GM23248 (cell line): Measurements from ENCODE around the gene HP. TPM values are rescaled to one million over a fixed set of nuclear protein-coding genes. Genes with fewer than 3 reads are reported as not detected.
"Not testable (repeated sequence)": the region's sequence is repeated elsewhere in the genome, so short reads cannot be mapped to it uniquely, and the experiment has no call there.

ENCODE experiments used
- DNase-seq: peaks from one replicate; pipeline ENCODE4 v3.0.0-alpha.2; 2015
- H2AFZ ChIP-seq: fragments of 200-600 bp; sonication (generic); 2 replicates; pipeline ENCODE4 v1.6.1; 2016; ENCODE audit warnings: antibody characterized with exemption
- H3F3A ChIP-seq: fragments of 200-600 bp; sonication (generic); 2 replicates; pipeline ENCODE4 v1.6.1; 2016; ENCODE audit warnings: mild to moderate bottlenecking, antibody characterized with exemption, mixed run types; ENCODE audit not compliant: insufficient read depth
- H3K27ac ChIP-seq: fragments of 200-600 bp; sonication (generic); 2 replicates; pipeline ENCODE4 v1.5.1; 2016; ENCODE audit warnings: mild to moderate bottlenecking
- H3K27me3 ChIP-seq: fragments of 200-600 bp; sonication (generic); replicated peaks from 2 replicates; pipeline ENCODE4 v1.6.1; 2016; ENCODE audit warnings: mild to moderate bottlenecking; ENCODE audit not compliant: insufficient read depth
- H3K36me3 ChIP-seq: fragments of 200-600 bp; sonication (generic); 2 replicates; pipeline ENCODE4 v1.6.1; 2016; ENCODE audit warnings: low read depth, mild to moderate bottlenecking
- H3K4me1 ChIP-seq: fragments of 200-600 bp; sonication (generic); 2 replicates; pipeline ENCODE4 v1.6.1; 2016; ENCODE audit warnings: mild to moderate bottlenecking; ENCODE audit not compliant: insufficient read depth
- H3K4me2 ChIP-seq: fragments of 200-600 bp; sonication (generic); one replicate; pipeline ENCODE4 v1.6.1; 2016; ENCODE audit warnings: mild to moderate bottlenecking; ENCODE audit not compliant: unreplicated experiment
- H3K4me3 ChIP-seq: fragments of 200-600 bp; sonication (generic); 2 replicates; pipeline ENCODE4 v1.5.1; 2016; ENCODE audit warnings: mild to moderate bottlenecking
- H3K79me2 ChIP-seq: fragments of 200-600 bp; sonication (generic); 2 replicates; pipeline ENCODE4 v1.6.1; 2016; ENCODE audit warnings: mild to moderate bottlenecking; ENCODE audit not compliant: insufficient read depth
- H3K9ac ChIP-seq: fragments of 200-600 bp; sonication (generic); 2 replicates; pipeline ENCODE4 v1.6.1; 2016; ENCODE audit warnings: mild to moderate bottlenecking
- H3K9me2 ChIP-seq: fragments of 200-600 bp; sonication (generic); 2 replicates; pipeline ENCODE4 v1.6.1; 2016; ENCODE audit warnings: mixed run types, mild to moderate bottlenecking, moderate library complexity; ENCODE audit not compliant: insufficient read depth
- H3K9me3 ChIP-seq: fragments of 200-600 bp; sonication (generic); one replicate; pipeline ENCODE4 v1.6.1; 2017; ENCODE audit warnings: low read depth
- H4K20me1 ChIP-seq: fragments of 200-600 bp; sonication (generic); 2 replicates; pipeline ENCODE4 v1.6.0; 2016; ENCODE audit not compliant: insufficient read depth
- EZH2 ChIP-seq: fragments of 200-600 bp; sonication (generic); IDR thresholded peaks from 2 replicates; pipeline ENCODE4 v1.6.1; 2018; ENCODE audit warnings: antibody characterized with exemption, mild to moderate bottlenecking; ENCODE audit not compliant: insufficient read depth, poor library complexity, severe bottlenecking
- EZH2phosphoT487 ChIP-seq: fragments of 200-600 bp; sonication (generic); IDR thresholded peaks from 2 replicates; pipeline ENCODE4 v1.6.1; 2018; ENCODE audit warnings: antibody characterized with exemption, moderate library complexity, mild to moderate bottlenecking, low read depth; ENCODE audit not compliant: insufficient read depth
- WGBS, 2 experiments: methylation state at CpG; one replicate each; pipeline ENCODE4 v1.1.6; 2015 to 2017; ENCODE audit warnings: low lambda C conversion rate in 2 of 2, low coverage in 1 of 2; ENCODE audit errors: missing lambda C conversion rate in 2 of 2; 5-methylcytosine and 5-hydroxymethylcytosine counted together
- in situ Hi-C: fragments of 300-500 bp; cut with MboI; formaldehyde crosslinking; loops from 2 replicates; pipeline ENCODE4 v1.15.0; 2020
- polyA plus RNA-seq: library from polyadenylated mRNA; unstranded; fragments of >200 nt; fragmentation: Nextera tagmentation; extraction: Ambion mirVana; gene quantifications from 2 replicates; pipeline ENCODE4 v1.2.1, GENCODE V29; 2016
- total RNA-seq: library from RNA; depleted of rRNA; stranded (reverse); fragments of >200 nt; shearing (Covaris generic); gene quantifications from 2 replicates; pipeline ENCODE4 v1.2.3, GENCODE V29; 2014

The HP gene
- total and polyA plus RNA-seq, 2 experiments from 2014 or later, result not detected

DNA sequence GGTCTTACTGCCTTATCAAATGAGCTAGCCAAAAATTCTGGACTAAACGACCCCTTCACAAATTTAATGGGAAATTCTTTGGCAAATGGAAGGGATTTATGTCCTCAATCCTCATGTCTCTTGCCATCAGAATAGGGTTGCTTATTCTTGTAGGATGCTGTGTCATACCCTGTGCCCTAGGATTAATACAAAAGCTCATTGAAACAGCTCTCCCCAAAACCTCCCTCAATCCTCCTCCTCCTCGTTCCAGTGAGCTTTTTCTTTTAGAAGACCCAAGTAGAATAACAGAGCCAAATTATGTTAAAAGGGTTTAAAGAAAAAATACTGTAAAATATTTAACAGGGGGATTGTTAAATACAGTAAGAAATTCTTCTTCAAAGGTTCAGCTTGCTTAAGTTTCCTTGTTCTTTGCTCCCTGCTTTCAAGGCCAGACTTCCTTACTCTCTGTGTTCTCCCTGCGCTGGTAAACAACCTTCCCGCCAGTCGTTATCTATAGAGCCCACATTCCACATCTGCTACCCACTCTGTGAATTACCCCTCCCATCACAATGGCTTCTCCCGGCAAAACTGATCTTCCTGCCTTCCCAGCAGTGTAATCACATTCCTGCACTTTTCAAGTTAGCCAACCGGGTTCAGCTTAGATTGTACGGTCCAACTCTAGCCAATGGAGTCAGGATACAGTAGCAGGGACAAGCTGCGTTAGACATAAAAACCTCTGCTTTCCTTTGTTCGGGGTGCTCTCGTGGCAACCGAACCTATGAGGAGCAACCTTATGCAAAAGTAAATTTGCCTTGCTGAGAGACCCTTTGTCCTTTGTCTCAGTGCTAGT is 18.4 kb downstream of the HP start:
- WGBS, 2 experiments, result 38 to 42% methylated on average over 12 of the region's 12 CpGs
- Histone ChIP-seq H3K27me3 (no peaks in the 10 kb centered on the region), H3K36me3 (no peaks in the 10 kb centered on the region), H3K4me3 (no peak overlapping the region), H3F3A (no peaks in the 10 kb centered on the region), H2AFZ (no peak overlapping the region), H3K9me3 (no peaks in the 10 kb centered on the region), H3K9ac (no peak overlapping the region), H3K4me2 (no peak overlapping the region), H3K4me1 (no peaks in the 10 kb centered on the region), H3K9me2 (no peaks in the 10 kb centered on the region), H3K27ac (no peak overlapping the region), H4K20me1 (no peaks in the 10 kb centered on the region), H3K79me2 (no peaks in the 10 kb centered on the region)
- in situ Hi-C loops, result no loop called here
- no peak for TF ChIP-seq EZH2phosphoT487
- TF ChIP-seq EZH2, result no peak
- DNase-seq, result peak; percentile 5

DNA sequence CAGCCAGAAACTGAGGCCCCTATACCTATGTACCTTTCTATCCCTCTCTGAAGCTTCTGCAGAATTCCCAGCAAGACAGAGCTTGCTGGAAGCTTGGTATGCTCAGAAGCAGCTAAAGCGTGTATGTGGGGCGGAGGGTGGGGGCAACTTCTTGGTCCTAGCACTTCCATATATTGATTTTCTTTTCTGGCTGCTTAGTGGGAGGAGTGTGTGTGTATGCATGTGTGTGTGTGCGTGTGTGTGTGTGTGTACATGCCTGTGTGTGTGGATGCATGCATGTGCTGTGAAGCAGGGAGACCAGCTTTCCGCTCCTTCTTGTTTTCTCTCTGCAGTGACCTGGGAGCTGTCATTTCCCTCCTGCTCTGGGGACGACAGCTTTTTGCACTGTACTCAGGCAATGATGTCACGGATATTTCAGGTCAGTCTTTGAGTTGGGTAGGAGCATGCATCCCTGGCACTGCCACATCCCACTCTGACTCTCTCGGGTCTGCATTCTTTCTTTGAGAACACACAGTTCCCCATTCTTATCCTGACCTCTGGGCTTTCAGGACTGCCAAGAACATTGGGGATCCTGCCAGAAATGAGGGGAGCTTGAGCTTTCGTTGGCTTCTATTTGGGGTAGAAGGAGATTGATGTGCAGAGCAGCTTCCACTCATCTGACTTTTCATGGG is 19.4 kb downstream of the HP start:
- Histone ChIP-seq H3K9me2 (no peaks in the 10 kb centered on the region), H4K20me1 (no peaks in the 10 kb centered on the region), H3K4me3 (no peak overlapping the region), H3K4me2 (no peak overlapping the region), H2AFZ (no peak overlapping the region), H3F3A (no peaks in the 10 kb centered on the region), H3K79me2 (no peaks in the 10 kb centered on the region), H3K9ac (no peak overlapping the region), H3K27me3 (no peaks in the 10 kb centered on the region), H3K4me1 (no peaks in the 10 kb centered on the region), H3K9me3 (no peaks in the 10 kb centered on the region), H3K27ac (no peak overlapping the region), H3K36me3 (no peaks in the 10 kb centered on the region)
- TF ChIP-seq EZH2 (no peak), EZH2phosphoT487 (no peak)
- DNase-seq, result no peak
- 76 to 79% methylated on average over 8 of the region's 8 CpGs for WGBS, 2 experiments
- in situ Hi-C loops, result no loop called here

DNA sequence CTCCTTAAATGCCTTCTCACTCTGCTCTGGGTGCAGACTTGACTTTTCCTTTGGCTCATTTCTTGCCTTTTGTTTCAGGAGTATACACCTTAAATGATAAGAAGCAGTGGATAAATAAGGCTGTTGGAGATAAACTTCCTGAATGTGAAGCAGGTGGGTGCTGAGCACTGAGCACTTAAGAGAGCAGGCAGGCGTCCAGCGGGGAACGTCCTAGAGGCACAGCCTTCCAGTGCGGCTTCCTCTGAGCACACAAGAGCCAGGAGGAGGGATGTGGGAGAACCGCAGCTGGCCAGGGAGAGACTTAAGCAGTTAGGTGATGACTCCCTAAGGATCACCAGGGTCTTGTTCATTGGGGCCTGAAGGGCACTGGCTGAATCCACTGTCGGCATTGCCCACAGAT is 20.8 kb downstream of the HP start:
- WGBS, 2 experiments, result 78 to 81% methylated on average over 2 to 3 of the region's 6 CpGs
- H3K4me2 ChIP-seq, H2AFZ ChIP-seq, H3K4me3 ChIP-seq, DNase-seq, H3F3A ChIP-seq, H3K79me2 ChIP-seq, H3K9ac ChIP-seq, H4K20me1 ChIP-seq, H3K27ac ChIP-seq, H3K9me3 ChIP-seq, H3K27me3 ChIP-seq, H3K4me1 ChIP-seq, H3K36me3 ChIP-seq, H3K9me2 ChIP-seq, in situ Hi-C loops: not testable (repeated sequence)

DNA sequence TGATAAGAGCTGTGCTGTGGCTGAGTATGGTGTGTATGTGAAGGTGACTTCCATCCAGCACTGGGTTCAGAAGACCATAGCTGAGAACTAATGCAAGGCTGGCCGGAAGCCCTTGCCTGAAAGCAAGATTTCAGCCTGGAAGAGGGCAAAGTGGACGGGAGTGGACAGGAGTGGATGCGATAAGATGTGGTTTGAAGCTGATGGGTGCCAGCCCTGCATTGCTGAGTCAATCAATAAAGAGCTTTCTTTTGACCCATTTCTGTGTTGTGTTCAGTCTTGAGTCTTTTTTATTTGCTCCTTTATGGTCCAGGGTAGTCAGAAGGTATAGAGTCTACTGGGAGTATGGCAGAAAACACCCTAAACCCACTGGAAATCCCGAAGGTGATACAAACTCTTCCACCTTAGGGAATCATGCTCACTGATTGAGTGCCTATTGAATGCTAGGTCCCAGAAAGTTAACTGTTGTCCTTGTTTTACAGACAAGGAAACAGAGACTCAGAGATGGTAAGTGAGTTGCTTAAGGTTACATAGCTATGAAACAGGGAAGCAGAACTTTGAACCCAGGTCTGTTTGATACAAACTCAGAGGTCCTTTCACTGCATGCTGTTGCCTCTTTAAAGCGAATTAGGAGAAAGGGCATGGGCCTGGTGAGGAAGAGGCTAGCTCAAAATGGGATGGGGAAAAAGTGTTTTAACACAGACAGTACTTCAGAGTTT is 22.8 kb downstream of the HP start:
- H3K9me2 ChIP-seq, H3K36me3 ChIP-seq, H3K4me3 ChIP-seq, H3K4me2 ChIP-seq, H3K27ac ChIP-seq, in situ Hi-C loops, H3K9me3 ChIP-seq, H3K4me1 ChIP-seq, DNase-seq, H3K27me3 ChIP-seq, H3K9ac ChIP-seq, H3F3A ChIP-seq, H3K79me2 ChIP-seq, H4K20me1 ChIP-seq, H2AFZ ChIP-seq: not testable (repeated sequence)
- WGBS, 2 experiments, result 98 to 100% methylated on average over 2 to 4 of the region's 5 CpGs
